ENCODE data around the gene STAB2.

GRCh38 chr12:103698752-103699560, 111.9 kb downstream of the STAB2 start:
- TF ChIP-seq CTCF (IDR thresholded peaks at IDR 0.05; ENCODE audit: low read length) = no peak
- TF ChIP-seq EZH2 (IDR thresholded peaks at IDR 0.05; ENCODE audit: borderline replicate concordance, low read length) = no peak
